Kidney glomerular epithelial cell (primary cell): Measurements from ENCODE around the gene TEX101.
A peak's percentile ranks its signal among the peaks of the same experiment; 100 is the strongest.

Source experiments
- DNase-seq: peaks from one replicate; lab custom pipeline; 2025; lab: John Stamatoyannopoulos, UW

The TEX101 gene

GRCh38 chr19:43447655-43448054 lies 33.0 kb downstream of the TEX101 start:
- no peak for DNase-seq

GRCh38 chr19:43450545-43450997 lies 35.9 kb downstream of the TEX101 start:
- no peak for DNase-seq

GRCh38 chr19:43452582-43452981 lies 37.9 kb downstream of the TEX101 start:
- no peak for DNase-seq

GRCh38 chr19:43454031-43454430 lies 39.3 kb downstream of the TEX101 start:
- no peak for DNase-seq

DNA sequence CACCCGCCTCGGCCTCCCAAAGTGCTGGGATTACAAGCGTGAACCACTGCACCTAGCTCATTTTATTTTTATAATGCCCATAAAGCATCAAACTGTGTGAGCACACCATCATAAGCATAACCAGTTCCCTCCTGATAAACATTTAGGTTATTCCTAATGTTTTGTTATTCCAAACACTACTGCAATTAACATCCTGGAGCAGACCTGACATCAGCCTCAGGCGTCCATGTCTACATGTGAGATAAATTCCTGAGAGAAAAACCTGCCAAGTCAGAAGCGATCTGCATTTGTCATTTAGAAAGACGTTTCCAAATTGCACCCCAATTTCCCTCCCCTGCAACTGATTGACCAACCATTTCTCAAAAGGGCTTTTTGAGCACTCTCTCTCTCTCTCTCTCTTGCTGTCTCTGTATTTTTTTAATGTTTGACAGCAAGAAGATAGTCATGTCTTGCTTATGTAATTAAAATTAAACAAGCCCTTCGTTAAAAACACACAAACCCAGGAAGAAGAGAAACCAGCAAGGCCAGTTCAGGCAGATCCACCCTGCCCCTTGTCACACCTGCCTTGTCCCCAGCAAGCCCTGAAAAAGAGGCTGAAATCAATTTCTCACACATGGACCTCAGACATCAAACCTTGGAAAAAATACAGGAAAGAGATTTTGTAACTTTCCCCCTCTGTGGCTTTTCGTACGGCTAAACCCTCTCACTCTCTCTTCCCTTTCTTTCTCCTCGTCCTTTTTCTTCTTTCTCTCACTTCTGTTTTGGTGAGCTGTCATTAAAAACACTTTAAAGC lies 40.8 kb downstream of the TEX101 start:
- no peak for DNase-seq

DNA sequence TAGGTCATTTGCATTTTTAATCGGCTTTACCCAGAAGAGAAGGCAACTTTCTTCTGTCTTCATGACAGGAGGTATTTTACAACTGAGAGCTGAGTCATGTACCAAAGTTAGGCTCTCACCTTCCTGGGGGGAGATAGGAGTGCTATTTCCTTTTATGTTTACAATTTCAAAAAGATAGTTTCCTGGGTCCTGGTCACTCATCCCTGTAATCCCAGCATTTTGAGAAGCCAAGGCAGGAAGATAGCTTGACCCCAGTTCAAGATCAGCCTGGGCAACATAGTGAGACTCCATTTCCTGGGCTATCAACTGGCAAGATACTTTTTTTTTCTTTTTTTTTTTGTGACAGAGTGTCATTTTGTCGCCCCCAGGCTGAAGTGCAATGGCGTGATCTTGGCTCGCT lies 43.1 kb downstream of the TEX101 start:
- DNase-seq, result no peak

DNA sequence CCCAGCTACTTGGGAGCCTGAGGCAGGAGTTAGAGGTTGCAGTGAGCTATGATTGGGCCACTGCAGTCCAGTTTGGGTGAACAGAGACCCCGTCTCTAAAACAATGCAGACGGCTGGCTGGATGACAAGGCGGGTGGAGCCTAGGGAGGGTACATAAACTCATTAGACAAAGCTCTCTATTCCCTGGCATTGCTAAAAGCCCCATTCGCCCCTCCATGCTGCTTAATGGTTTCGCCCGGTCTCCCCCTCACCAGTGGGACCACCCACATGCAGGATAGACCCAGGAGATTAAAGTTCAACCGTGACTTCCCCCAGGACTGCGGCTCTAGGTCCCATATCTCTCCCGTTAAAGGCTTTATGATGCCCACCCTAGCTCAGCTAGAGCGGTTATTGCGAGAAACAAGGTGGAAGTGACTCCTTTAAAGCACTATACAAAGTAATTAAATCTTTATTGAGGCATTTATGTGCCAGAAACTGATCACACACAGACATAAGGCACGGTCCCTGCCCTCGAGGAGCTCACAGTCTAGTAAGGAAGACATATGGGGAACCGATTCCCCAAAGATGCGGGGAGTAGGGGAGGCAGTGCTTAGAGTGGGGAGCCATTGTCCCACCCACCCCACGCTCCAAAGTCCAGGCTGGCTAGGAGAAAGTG lies 45.8 kb downstream of the TEX101 start:
- no peak for DNase-seq

- no peak for DNase-seq
These were observed 46.6 kb downstream of the TEX101 start for GRCh38 chr19:43461303-43461702.

- DNase-seq, result no peak
These were observed 47.7 kb downstream of the TEX101 start for GRCh38 chr19:43462383-43462782.

- DNase-seq, result no peak
These were observed 48.2 kb downstream of the TEX101 start for GRCh38 chr19:43462785-43463380.

- peak; percentile 85 for DNase-seq
These were observed 48.9 kb downstream of the TEX101 start for GRCh38 chr19:43463381-43464133.

DNA sequence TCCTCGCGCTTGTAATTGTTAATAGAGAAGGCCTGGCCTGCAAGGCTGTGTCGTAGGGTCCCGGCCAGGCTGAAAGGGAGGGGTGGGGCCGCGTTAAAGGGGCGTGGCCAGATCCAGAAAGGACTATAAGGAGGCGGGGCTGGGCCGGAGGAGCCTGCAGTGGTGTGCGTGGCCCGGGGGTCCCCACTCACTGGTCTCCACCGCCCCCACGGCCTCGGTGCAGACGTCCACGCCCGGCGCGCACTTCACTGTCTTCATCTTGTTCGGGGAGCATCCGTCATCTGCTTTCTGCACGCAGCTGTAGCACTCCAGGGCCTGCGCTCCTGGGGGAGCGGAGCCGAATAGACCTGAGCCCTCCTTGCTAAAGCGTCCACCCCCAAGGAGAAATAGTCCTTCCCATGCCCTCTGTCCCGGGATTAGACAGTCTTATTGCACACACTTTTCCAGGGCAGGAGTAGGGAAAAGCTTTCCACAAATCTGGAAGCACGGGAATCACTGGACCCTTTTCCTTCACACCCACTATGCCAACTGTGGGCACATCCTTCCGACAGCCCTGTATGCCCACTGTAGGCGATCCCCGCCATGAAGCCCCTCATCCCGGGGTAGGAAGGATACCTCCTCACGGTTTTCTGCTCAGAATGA lies 49.6 kb downstream of the TEX101 start:
- no peak for DNase-seq

DNA sequence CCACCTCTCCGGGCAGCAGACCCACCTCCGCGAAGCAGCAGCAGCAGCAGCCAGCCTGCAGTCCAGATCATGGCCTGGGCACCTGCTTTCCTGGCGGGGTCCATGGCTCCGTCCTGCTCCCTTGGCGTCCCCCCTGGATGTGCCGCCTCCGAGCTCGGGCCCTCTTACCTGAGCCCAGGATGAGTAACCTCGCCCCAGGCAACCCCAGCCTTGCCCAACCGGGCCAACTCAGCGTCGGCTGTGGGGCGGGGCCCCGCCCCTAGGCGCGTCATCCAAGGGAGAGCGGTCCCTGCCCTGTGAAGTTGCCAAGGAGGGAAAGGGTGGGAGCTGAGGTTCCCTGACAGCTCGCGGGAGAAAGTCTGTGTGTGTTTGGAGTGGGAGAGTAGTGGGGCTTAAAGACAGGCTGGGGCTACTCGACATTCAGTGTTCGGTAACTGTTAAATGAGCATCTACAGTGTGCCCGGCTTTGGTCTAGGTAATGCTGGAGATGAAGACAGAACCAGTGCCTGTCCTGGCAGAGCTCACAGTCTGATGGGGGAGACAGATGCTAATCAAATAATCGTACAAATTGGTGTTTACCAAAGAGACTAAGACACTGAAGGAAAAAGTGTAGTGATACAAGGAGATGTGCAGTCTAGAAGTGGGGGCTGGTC lies 50.9 kb downstream of the TEX101 start, which contains the start of gene LYPD3:
TSS of gene LYPD3 (minus strand) at position 141 of the 653 bp plus-strand sequence. CDS start at position 104, 37 bp downstream.
- no peak for DNase-seq

- DNase-seq, result no peak
These were observed 52.1 kb downstream of the TEX101 start for GRCh38 chr19:43466793-43467192.

GRCh38 chr19:43467276-43467675 lies 52.6 kb downstream of the TEX101 start:
- DNase-seq, result no peak

- no peak for DNase-seq
These were observed 53.0 kb downstream of the TEX101 start for GRCh38 chr19:43467730-43468129.
